ENCODE results near the gene PADI1.

DNA sequence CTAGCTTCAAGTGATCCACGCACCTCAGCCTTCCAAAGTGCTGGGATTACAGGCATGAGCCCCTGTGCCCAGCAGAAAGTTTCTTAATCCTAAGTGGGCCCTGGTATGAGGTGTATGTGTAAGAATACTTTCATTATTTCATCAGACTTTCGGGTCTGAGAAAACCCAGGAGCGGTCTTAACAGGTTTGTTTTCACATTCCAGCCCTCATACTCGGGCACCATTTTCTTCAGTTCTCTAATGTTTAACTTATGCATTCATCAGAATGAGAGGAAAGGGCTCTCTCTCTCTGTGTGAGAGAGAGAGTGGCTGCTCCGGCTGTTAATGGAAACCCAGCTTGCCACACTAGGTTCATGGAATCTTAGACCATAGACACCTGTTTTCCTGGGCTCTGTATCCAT lies 4.2 kb upstream of the PADI1 start:
- TF ChIP-seq, protein P1, sequence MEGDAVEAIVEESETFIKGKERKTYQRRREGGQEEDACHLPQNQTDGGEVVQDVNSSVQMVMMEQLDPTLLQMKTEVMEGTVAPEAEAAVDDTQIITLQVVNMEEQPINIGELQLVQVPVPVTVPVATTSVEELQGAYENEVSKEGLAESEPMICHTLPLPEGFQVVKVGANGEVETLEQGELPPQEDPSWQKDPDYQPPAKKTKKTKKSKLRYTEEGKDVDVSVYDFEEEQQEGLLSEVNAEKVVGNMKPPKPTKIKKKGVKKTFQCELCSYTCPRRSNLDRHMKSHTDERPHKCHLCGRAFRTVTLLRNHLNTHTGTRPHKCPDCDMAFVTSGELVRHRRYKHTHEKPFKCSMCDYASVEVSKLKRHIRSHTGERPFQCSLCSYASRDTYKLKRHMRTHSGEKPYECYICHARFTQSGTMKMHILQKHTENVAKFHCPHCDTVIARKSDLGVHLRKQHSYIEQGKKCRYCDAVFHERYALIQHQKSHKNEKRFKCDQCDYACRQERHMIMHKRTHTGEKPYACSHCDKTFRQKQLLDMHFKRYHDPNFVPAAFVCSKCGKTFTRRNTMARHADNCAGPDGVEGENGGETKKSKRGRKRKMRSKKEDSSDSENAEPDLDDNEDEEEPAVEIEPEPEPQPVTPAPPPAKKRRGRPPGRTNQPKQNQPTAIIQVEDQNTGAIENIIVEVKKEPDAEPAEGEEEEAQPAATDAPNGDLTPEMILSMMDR (IDR thresholded peaks at IDR 0.05; ENCODE audit: poor library complexity): no peak
- TF ChIP-seq EZH2 (IDR thresholded peaks at IDR 0.05; ENCODE audit: borderline replicate concordance): no peak
- no peak for TF ChIP-seq EZH2phosphoT487 (IDR thresholded peaks at IDR 0.05; ENCODE audit: low read depth, severe bottlenecking, unreplicated experiment)
